ENCODE data around the gene LAGE3.

Gene LAGE3

DNA sequence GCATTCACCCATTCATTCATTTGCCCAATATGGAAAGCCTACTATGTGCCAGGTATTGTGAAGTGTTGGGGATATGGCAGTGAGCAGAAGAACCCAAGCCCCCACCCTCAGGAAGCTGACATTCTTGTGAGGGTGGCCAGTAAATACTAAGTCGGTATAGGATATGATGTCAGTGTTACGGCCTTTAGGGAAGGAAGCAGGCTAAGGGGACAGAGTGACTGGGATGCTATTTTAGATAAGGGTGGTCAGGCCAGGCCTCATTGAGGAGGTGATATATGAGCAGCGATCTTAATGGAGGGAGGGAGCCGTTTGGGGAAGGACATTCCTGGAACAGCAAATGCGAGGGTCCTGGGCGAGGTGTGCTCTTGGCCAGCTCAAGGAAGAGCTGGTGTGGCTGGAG is 48.6 kb downstream of the LAGE3 start:
- Histone ChIP-seq H3K27ac (peak overlapping the region; percentile 87), H3K36me3 (peaks cover 36% of the 10 kb centered on the region), H3K4me1 (ENCODE audit: control insufficient read depth in 1 of 2, insufficient read depth in 1 of 2, low read depth in 1 of 2, low read length in 1 of 2) (peaks cover 32 to 44% of the 10 kb centered on the region in 2 experiments), H3K27me3 (no peaks in the 10 kb centered on the region), H3K9me3 (no peaks in the 10 kb centered on the region), H3K4me3 (ENCODE audit: low read depth in 1 of 2, low read length in 1 of 2) (peak overlapping the region; percentile 34 to 72)
- TF ChIP-seq, protein P1, sequence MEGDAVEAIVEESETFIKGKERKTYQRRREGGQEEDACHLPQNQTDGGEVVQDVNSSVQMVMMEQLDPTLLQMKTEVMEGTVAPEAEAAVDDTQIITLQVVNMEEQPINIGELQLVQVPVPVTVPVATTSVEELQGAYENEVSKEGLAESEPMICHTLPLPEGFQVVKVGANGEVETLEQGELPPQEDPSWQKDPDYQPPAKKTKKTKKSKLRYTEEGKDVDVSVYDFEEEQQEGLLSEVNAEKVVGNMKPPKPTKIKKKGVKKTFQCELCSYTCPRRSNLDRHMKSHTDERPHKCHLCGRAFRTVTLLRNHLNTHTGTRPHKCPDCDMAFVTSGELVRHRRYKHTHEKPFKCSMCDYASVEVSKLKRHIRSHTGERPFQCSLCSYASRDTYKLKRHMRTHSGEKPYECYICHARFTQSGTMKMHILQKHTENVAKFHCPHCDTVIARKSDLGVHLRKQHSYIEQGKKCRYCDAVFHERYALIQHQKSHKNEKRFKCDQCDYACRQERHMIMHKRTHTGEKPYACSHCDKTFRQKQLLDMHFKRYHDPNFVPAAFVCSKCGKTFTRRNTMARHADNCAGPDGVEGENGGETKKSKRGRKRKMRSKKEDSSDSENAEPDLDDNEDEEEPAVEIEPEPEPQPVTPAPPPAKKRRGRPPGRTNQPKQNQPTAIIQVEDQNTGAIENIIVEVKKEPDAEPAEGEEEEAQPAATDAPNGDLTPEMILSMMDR (IDR thresholded peaks at IDR 0.05), result no peak

DNA sequence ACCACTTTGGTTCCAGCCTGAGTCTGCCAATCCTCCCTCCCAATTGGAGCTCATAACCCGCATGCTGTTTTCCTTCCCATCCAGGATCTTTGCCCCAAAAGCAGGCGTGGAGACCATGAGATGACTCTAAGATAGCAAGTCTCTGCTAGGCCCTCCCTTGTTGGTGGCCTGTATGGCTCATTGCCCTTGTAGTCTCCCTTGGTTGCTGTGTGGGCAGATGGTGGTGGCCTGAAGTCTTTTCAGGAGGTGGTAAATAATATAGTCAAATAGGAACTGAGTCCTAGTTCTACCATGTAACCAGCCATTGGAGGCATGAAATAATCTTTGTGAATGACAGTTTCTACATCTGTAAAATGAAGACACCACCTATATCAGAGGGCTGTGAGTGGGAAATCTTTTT is 49.4 kb downstream of the LAGE3 start:
- Histone ChIP-seq H3K4me3 (ENCODE audit: low read depth in 1 of 2, low read length in 1 of 2) (peak overlapping the region; percentile 72 to 73), H3K9me3 (no peaks in the 10 kb centered on the region), H3K27me3 (no peaks in the 10 kb centered on the region), H3K4me1 (ENCODE audit: control insufficient read depth in 1 of 2, insufficient read depth in 1 of 2, low read depth in 1 of 2, low read length in 1 of 2) (peaks cover 32 to 44% of the 10 kb centered on the region in 2 experiments), H3K36me3 (peaks cover 28% of the 10 kb centered on the region), H3K27ac (peak overlapping the region; percentile 87)
- TF ChIP-seq, protein P1 (IDR thresholded peaks at IDR 0.05), result no peak

DNA sequence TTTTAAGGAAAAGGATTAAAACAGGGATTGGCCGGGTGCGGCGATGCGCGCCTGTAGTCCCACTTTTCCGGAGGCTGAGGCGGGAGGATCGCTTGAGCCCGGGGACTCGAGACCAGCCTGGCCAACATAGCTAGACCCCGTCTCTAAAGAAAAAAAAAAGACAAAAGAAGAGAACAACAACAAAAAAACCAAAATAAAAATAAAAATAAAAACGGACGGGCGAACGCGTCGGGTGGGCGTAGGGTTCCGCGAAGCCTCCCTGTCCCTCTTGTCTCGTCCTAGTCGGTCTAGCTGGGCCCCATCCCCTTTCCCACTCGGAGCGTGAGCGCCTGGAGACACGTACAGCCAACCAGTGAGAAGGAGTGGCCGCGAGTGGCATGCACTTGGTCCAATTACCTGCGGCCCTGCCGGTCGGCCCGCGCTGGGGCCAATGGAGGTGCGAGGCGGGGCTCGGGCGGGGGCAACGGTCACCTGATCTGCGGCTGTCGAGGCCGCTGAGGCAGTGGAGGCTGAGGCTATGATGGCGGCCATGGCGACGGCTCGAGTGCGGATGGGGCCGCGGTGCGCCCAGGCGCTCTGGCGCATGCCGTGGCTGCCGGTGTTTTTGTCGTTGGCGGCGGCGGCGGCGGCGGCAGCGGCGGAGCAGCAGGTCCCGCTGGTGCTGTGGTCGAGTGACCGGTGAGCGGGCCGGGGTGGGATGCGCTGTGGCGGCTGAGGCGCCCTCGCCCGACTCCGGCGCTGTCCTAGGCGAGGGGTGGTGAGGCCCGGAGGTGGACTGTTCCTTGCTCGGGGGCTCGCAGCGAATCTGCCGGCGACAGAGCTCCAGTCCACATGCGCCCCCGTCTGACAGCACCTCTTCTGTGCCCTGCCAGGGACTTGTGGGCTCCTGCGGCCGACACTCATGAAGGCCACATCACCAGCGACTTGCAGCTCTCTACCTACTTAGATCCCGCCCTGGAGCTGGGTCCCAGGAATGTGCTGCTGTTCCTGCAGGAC is 50.6 kb downstream of the LAGE3 start, which contains the start of gene ATP6AP1:
ATP6AP1 (plus strand) TSS at position 502 of the 996 bp plus-strand sequence; CDS start at position 518, 16 bp downstream.
- peaks cover 32 to 44% of the 10 kb centered on the region in 2 experiments for H3K4me1 ChIP-seq (ENCODE audit: control insufficient read depth in 1 of 2, insufficient read depth in 1 of 2, low read depth in 1 of 2, low read length in 1 of 2)
- TF ChIP-seq, protein P1 (IDR thresholded peaks at IDR 0.05), result no peak
- H3K27me3 ChIP-seq, result no peaks in the 10 kb centered on the region
- peak within 1 kb of the TSS; percentile 87 for H3K27ac ChIP-seq
- no peaks in the 10 kb centered on the region for H3K9me3 ChIP-seq
- H3K4me3 ChIP-seq (ENCODE audit: low read depth in 1 of 2, low read length in 1 of 2), result peak within 1 kb of the TSS; percentile 72 to 73
- peaks cover 16% of the 10 kb centered on the region for H3K36me3 ChIP-seq
